Neuronal stem cell (in vitro differentiated cells): Measurements from ENCODE around the gene ZMYND10.

ENCODE experiments used
- DNase-seq: peaks from one replicate; pipeline ENCODE4 v3.0.0-alpha.2; 2013; ENCODE audit warnings: low spot score
- H2AFZ ChIP-seq: one replicate; pipeline ENCODE4 v1.6.1; 2013; ENCODE audit warnings: mild to moderate bottlenecking, low read length, inconsistent platforms
- H2AK5ac ChIP-seq: 2 replicates; pipeline ENCODE4 v1.6.1; 2013; ENCODE audit warnings: low read depth, mild to moderate bottlenecking, inconsistent platforms, low read length, moderate library complexity, mixed read lengths
- H2BK120ac ChIP-seq: 2 replicates; pipeline ENCODE4 v1.6.1; 2013; ENCODE audit warnings: low read depth, mild to moderate bottlenecking, inconsistent platforms, low read length, moderate library complexity, mixed read lengths
- H2BK12ac ChIP-seq: one replicate; pipeline ENCODE4 v1.6.1; 2013; ENCODE audit warnings: low read length, inconsistent platforms
- H2BK15ac ChIP-seq: 2 replicates; pipeline ENCODE4 v1.6.1; 2013; ENCODE audit warnings: mild to moderate bottlenecking, low read length, inconsistent platforms, mixed read lengths
- H2BK5ac ChIP-seq: one replicate; pipeline ENCODE4 v1.6.1; 2013; ENCODE audit warnings: inconsistent platforms, mild to moderate bottlenecking, low read length, moderate library complexity
- H3K14ac ChIP-seq: one replicate; pipeline ENCODE4 v1.6.1; 2013; ENCODE audit warnings: low read length, inconsistent platforms
- H3K18ac ChIP-seq: 2 replicates; pipeline ENCODE4 v1.6.1; 2013; ENCODE audit warnings: low read length, inconsistent platforms
- H3K23ac ChIP-seq: 2 replicates; pipeline ENCODE4 v1.6.1; 2013; ENCODE audit warnings: low read depth, mild to moderate bottlenecking, mixed read lengths, low read length, inconsistent platforms; ENCODE audit not compliant: poor library complexity
- H3K27ac ChIP-seq: replicated peaks from 3 replicates; pipeline ENCODE4 v1.5.1; 2013; ENCODE audit warnings: low read length, inconsistent platforms
- H3K27me3 ChIP-seq, 3 experiments: 2 replicates each; pipeline ENCODE4 v1.6.1; 2013; ENCODE audit warnings: low read length in 3 of 3, mild to moderate bottlenecking in 2 of 3, inconsistent platforms in 1 of 3, low read depth in 1 of 3, mixed read lengths in 1 of 3, moderate library complexity in 1 of 3; ENCODE audit not compliant: control insufficient read depth in 3 of 3, insufficient read depth in 3 of 3
- H3K36me3 ChIP-seq, 2 donors: replicated peaks in 1 of 2; 2 replicates each; pipeline ENCODE4 v1.6.1; 2013; ENCODE audit warnings: low read length in 2 of 2; ENCODE audit not compliant: control insufficient read depth in 2 of 2, insufficient read depth in 2 of 2
- H3K4ac ChIP-seq: 2 replicates; pipeline ENCODE4 v1.6.1; 2013; ENCODE audit warnings: inconsistent platforms, mild to moderate bottlenecking, low read length, moderate library complexity
- H3K4me1 ChIP-seq, 2 donors: 1 replicate in 1 of 2; 2 replicates in 1 of 2; pipeline ENCODE4 v1.6.1; 2013; ENCODE audit warnings: low read length in 2 of 2, low read depth in 1 of 2; ENCODE audit not compliant: control insufficient read depth in 2 of 2, insufficient read depth in 1 of 2
- H3K4me2 ChIP-seq: one replicate; pipeline ENCODE4 v1.6.1; 2013; ENCODE audit warnings: mild to moderate bottlenecking, low read length, inconsistent platforms; ENCODE audit not compliant: insufficient read depth, poor library complexity, severe bottlenecking
- H3K4me3 ChIP-seq, 2 donors: 2 replicates each; pipeline ENCODE4 v1.5.1; 2013; ENCODE audit warnings: low read length in 2 of 2, mild to moderate bottlenecking in 2 of 2, inconsistent platforms in 1 of 2, moderate library complexity in 1 of 2
- H3K79me1 ChIP-seq: one replicate; pipeline ENCODE4 v1.6.1; 2013; ENCODE audit warnings: low read depth, mild to moderate bottlenecking, inconsistent platforms, low read length, moderate library complexity
- H3K9ac ChIP-seq: one replicate; pipeline ENCODE4 v1.6.1; 2013; ENCODE audit warnings: mild to moderate bottlenecking, low read depth, low read length, inconsistent platforms; ENCODE audit not compliant: poor library complexity
- H3K9me3 ChIP-seq, 2 donors: replicated peaks in 1 of 2; 2 replicates each; pipeline versions ENCODE3 to v1.6.1; 2013; ENCODE audit warnings: low read length in 2 of 2, mild to moderate bottlenecking in 2 of 2, inconsistent platforms in 1 of 2, low read depth in 1 of 2, mixed read lengths in 1 of 2, moderate library complexity in 1 of 2; ENCODE audit not compliant: control insufficient read depth in 2 of 2, insufficient read depth in 1 of 2
- H4K8ac ChIP-seq: one replicate; pipeline ENCODE4 v1.6.1; 2013; ENCODE audit warnings: low read depth, mild to moderate bottlenecking, inconsistent platforms, low read length, moderate library complexity
- H4K91ac ChIP-seq: one replicate; pipeline ENCODE4 v1.6.1; 2013; ENCODE audit warnings: low read length, low read depth, mild to moderate bottlenecking, inconsistent platforms; ENCODE audit not compliant: poor library complexity
- WGBS, 2 donors: extraction: QIAGEN DNeasy Blood & Tissue Kit; methylation state at CpG; one replicate each; pipeline ENCODE4 v1.1.7; 2013; ENCODE audit warnings: missing lambda C conversion rate in 2 of 2, mixed read lengths in 1 of 2; ENCODE audit not compliant: insufficient read length in 2 of 2, insufficient replicate concordance in 1 of 2; ENCODE audit errors: extremely low coverage in 2 of 2; 5-methylcytosine and 5-hydroxymethylcytosine counted together

ZMYND10 gene

GRCh38 chr3:50385754-50386153, 40.2 kb upstream of the ZMYND10 start:
- H3K4me3 ChIP-seq: no peak overlapping the region
- WGBS, 2 donors: no CpG with 5 or more reads among the region's 13 CpGs
- H2AFZ ChIP-seq: no peak overlapping the region

GRCh38 chr3:50383750-50384149, 38.2 kb upstream of the ZMYND10 start:
- peaks cover 0 to 79% (median 0%) of the 10 kb centered on the region in 3 experiments for H3K27me3 ChIP-seq
- no peak overlapping the region for H3K14ac ChIP-seq
- no peaks in the 10 kb centered on the region for H3K9me3 ChIP-seq
- no peak overlapping the region for H3K4me3 ChIP-seq
- no peak overlapping the region for H2AFZ ChIP-seq
- H2BK15ac ChIP-seq: no peak overlapping the region
- H3K27ac ChIP-seq: no peak overlapping the region
- no peak overlapping the region for H2AK5ac ChIP-seq
- no peak overlapping the region for H4K91ac ChIP-seq
- H2BK12ac ChIP-seq: no peak overlapping the region
- H3K4me2 ChIP-seq: no peak overlapping the region
- no peak overlapping the region for H2BK120ac ChIP-seq
- H3K79me1 ChIP-seq: peaks cover 1% of the 10 kb centered on the region
- H3K23ac ChIP-seq: no peak overlapping the region
- no peak for DNase-seq
- no peak overlapping the region for H3K18ac ChIP-seq
- peaks cover 10 to 13% of the 10 kb centered on the region in 2 donors for H3K4me1 ChIP-seq
- H2BK5ac ChIP-seq: peak overlapping the region; percentile 19
- no peak overlapping the region for H4K8ac ChIP-seq
- H3K36me3 ChIP-seq: peaks cover 0 to 2% of the 10 kb centered on the region in 2 donors
- H3K9ac ChIP-seq: no peak overlapping the region
- no peak overlapping the region for H3K4ac ChIP-seq
- no CpG with 5 or more reads among the region's 6 CpGs for WGBS, 2 donors

More at GRCh38 chr3:50385754-50386153, 40.2 kb upstream of the ZMYND10 start:
- H3K27ac ChIP-seq: no peak overlapping the region
- H3K9me3 ChIP-seq: no peaks in the 10 kb centered on the region
- peak overlapping the region; percentile 65 for H3K18ac ChIP-seq
- no peak overlapping the region for H3K4me2 ChIP-seq
- no peak overlapping the region for H4K91ac ChIP-seq
- no peak overlapping the region for H2BK15ac ChIP-seq
- no peak overlapping the region for H3K14ac ChIP-seq
- H4K8ac ChIP-seq: no peak overlapping the region
- no peak overlapping the region for H3K4ac ChIP-seq
- H3K4me1 ChIP-seq: peaks cover 7 to 13% of the 10 kb centered on the region in 2 donors
- H2BK12ac ChIP-seq: no peak overlapping the region
- no peak overlapping the region for H2AK5ac ChIP-seq
- no peak overlapping the region for H2BK120ac ChIP-seq
- no peak for DNase-seq
- no peaks in the 10 kb centered on the region for H3K36me3 ChIP-seq
- H2BK5ac ChIP-seq: no peak overlapping the region
- peaks cover 1% of the 10 kb centered on the region for H3K79me1 ChIP-seq
- peak overlapping the region; percentile 83 for H3K23ac ChIP-seq
- peaks cover 0 to 92% (median 0%) of the 10 kb centered on the region in 3 experiments for H3K27me3 ChIP-seq
- H3K9ac ChIP-seq: no peak overlapping the region

GRCh38 chr3:50382722-50383121, 37.2 kb upstream of the ZMYND10 start:
- Histone ChIP-seq H2AFZ (peak overlapping the region; percentile 60), H3K18ac (peak overlapping the region; percentile 76)
- no peak for DNase-seq

GRCh38 chr3:50381383-50381782, 35.9 kb upstream of the ZMYND10 start:
- no peak overlapping the region for H2BK12ac ChIP-seq
- H3K9ac ChIP-seq: peak overlapping the region; percentile 63
- no peak overlapping the region for H2BK5ac ChIP-seq
- no peak overlapping the region for H3K27ac ChIP-seq
- no peak overlapping the region for H3K4ac ChIP-seq
- H3K27me3 ChIP-seq: peaks cover 0 to 57% (median 0%) of the 10 kb centered on the region in 3 experiments
- WGBS, 2 donors: no CpG with 5 or more reads among the region's 4 CpGs
- no peaks in the 10 kb centered on the region for H3K9me3 ChIP-seq
- no peak overlapping the region for H3K4me3 ChIP-seq
- no peak overlapping the region for H2BK15ac ChIP-seq
- H3K4me1 ChIP-seq: peaks cover 6 to 10% of the 10 kb centered on the region in 2 donors
- H2BK120ac ChIP-seq: no peak overlapping the region
- H4K91ac ChIP-seq: no peak overlapping the region
- H3K79me1 ChIP-seq: peaks cover 5% of the 10 kb centered on the region
- no peak for DNase-seq
- H3K18ac ChIP-seq: peak overlapping the region; percentile 52
- no peak overlapping the region for H2AFZ ChIP-seq
- H2AK5ac ChIP-seq: peak overlapping the region; percentile 98
- peaks cover 0 to 4% of the 10 kb centered on the region in 2 donors for H3K36me3 ChIP-seq
- H3K23ac ChIP-seq: no peak overlapping the region
- H3K4me2 ChIP-seq: no peak overlapping the region
- no peak overlapping the region for H3K14ac ChIP-seq
- H4K8ac ChIP-seq: no peak overlapping the region

More at GRCh38 chr3:50382722-50383121, 37.2 kb upstream of the ZMYND10 start:
- Histone ChIP-seq H3K4me1 (peaks cover 6 to 10% of the 10 kb centered on the region in 2 donors), H3K9ac (peak overlapping the region; percentile 77), H3K14ac (no peak overlapping the region), H2BK12ac (peak overlapping the region; percentile 46), H3K27ac (no peak overlapping the region), H2BK15ac (no peak overlapping the region), H3K36me3 (peaks cover 0 to 3% of the 10 kb centered on the region in 2 donors), H4K8ac (no peak overlapping the region), H3K4me2 (no peak overlapping the region), H3K9me3 (no peaks in the 10 kb centered on the region), H2BK120ac (no peak overlapping the region), H3K27me3 (peaks cover 0 to 70% (median 0%) of the 10 kb centered on the region in 3 experiments), H3K79me1 (peaks cover 5% of the 10 kb centered on the region), H2BK5ac (peak overlapping the region; percentile 19), H2AK5ac (peak overlapping the region; percentile 81), H3K4me3 (no peak overlapping the region), H3K23ac (no peak overlapping the region), H3K4ac (no peak overlapping the region), H4K91ac (no peak overlapping the region)
- WGBS, 2 donors: no CpG with 5 or more reads among the region's 12 CpGs
